GM19452 (cell line): ENCODE data around the gene KNOP1.

Experiments used
- ATAC-seq: cut with Tn5 transposase; IDR thresholded peaks from one replicate; pipeline ENCODE4 v1.9.1; 2021; ENCODE audit not compliant: unreplicated experiment

KNOP1 gene

GRCh38 chr16:19708296-19709205 lies 9.5 kb downstream of the KNOP1 start:
- ATAC-seq = no peak

- no peak for ATAC-seq
Observed at GRCh38 chr16:19707569-19708295, 10.3 kb downstream of the KNOP1 start.

GRCh38 chr16:19706846-19707245 lies 11.2 kb downstream of the KNOP1 start:
- ATAC-seq = no peak

DNA sequence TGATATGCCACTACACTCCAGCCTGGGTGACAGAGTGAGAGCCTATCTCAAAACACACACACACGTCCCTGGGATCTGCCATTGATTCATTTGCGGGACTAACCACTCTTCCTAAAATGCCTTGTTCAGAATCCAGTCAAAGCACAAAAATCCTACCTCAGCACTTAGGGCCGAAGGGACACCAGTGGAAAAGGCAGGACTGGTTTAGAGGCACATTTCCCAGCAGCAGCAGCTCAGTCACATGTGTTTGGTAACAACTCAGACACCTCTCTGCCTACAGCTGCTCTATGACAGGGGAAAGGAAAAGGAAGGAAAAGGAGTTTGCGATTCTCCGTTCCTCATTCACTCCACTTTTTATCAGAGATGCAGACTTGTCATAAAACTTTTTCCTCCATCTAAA lies 12.2 kb downstream of the KNOP1 start:
- no peak for ATAC-seq

DNA sequence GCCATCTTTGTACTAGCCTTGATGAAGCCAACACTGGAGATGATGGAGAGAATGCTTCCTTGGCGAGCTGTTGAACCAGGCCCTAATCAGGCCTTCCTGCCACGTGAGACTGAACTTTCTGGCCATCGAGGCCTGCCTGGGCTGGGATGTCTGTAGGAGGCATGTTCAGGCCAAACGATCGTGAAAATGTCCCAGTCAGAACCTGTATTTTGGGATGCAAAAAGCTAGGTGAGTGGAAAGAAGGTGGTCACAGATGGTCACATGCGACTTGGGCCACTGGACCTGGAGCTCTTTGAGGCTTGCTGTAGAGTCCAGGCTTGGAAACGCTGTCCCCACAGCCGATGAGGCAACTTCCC lies 12.9 kb downstream of the KNOP1 start:
- no peak for ATAC-seq

GRCh38 chr16:19704321-19705145 lies 13.5 kb downstream of the KNOP1 start:
- no peak for ATAC-seq

- no peak for ATAC-seq
Observed at GRCh38 chr16:19703172-19703889, 14.7 kb downstream of the KNOP1 start.

DNA sequence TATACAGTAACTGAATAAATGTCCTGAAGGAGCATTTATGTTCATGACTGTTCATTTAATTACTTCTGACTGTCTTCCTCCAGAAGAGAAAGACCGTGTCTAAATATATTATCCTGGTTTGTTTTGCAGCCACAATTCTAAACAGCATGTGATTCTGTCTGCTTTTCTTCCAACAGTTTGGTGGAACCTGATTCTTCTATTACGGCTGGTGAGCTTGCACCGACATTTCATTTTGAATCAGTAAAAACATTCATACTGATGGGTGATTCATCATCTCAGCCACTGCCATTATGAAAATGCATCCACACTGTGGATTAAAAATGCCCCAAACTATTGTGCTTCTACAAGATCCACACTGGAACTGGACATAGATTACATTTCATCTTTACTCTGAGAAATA lies 16.9 kb downstream of the KNOP1 start:
- ATAC-seq = no peak

- ATAC-seq = no peak
Observed at GRCh38 chr16:19700319-19700781, 17.7 kb downstream of the KNOP1 start.

DNA sequence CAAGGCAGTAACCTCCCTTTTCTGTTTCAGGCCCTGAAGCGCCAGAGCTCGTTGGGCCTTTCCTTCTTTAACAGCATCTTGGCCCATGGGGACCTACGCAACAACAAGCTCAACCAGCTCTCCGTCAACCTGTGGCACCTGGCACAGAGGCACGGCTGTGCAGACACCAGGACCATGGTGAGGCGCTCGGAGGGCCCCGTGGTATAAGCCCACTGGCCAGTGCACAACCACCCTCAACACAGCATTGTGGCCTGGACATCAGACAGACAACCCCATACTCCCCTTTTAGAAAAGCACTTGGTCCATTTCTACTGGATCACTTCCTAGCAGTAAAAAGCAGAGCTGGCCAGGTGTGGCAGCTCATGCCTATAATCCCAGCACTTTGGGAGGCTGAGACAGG lies 18.6 kb downstream of the KNOP1 start:
- no peak for ATAC-seq

- ATAC-seq = no peak
Observed at GRCh38 chr16:19698480-19699465, 19.3 kb downstream of the KNOP1 start.

- ATAC-seq = no peak
Observed at GRCh38 chr16:19697756-19698318, 20.2 kb downstream of the KNOP1 start.

DNA sequence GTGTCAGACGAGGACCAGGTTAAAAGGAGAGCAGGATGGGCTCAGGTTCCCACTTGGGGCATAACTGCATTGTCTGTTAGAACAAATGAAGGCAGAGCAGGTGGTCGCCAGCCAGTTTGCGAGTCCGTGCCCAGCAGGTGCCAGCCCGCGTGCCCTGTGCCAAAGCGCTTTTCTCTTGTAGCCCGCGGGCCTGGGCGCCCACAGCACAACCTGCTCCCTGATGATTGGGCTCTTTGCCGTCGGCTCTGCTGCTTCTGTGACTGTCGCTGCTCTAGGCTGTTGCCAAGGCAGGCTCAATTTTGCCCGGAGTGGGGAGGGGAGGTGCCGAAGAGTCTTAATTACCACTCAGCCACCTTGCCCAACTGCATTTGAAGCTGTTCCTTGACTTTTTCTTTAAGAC lies 21.1 kb downstream of the KNOP1 start:
- ATAC-seq = no peak

GRCh38 chr16:19696328-19696727 lies 21.7 kb downstream of the KNOP1 start:
- ATAC-seq = no peak

DNA sequence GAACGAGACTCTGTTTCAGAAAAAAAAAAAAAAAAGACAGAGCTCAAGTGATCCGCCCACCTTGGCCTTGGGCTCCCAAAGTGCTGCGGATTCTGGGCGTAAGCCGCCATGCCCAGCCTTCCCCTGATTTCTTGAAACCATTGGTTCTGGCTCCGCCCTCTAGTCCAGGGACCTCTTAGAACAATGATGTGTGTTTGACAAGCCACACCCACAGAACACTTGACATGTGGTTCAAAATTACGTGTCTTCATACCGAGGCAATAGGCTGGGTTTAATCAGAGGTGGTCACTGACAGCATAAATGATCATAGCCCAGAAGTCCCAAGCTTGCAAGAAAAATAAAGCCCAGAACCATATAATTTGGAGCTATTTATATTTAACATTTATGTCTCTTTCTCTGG lies 23.0 kb downstream of the KNOP1 start:
- ATAC-seq = no peak

GRCh38 chr16:19691161-19691711 lies 26.8 kb downstream of the KNOP1 start:
- ATAC-seq = no peak

- ATAC-seq = no peak
Observed at GRCh38 chr16:19690196-19690595, 27.8 kb downstream of the KNOP1 start.

GRCh38 chr16:19689342-19689741 lies 28.7 kb downstream of the KNOP1 start:
- no peak for ATAC-seq
